ENCODE measurements around the gene CDK5RAP3. TPM values are rescaled to one million over a fixed set of nuclear protein-coding genes. Genes with fewer than 3 reads are reported as not detected.

The CDK5RAP3 gene
- polyA plus RNA-seq, 2 of the 4 experiments (the other 2 are of a cell fraction), result 124 to 165 TPM

- peaks cover 34% of the 10 kb centered on the region for H3K4me1 ChIP-seq
- FAIRE-seq (no peak), DNase-seq (ENCODE audit: low read depth in 1 of 2, low spot score in 1 of 2) (no peak), ATAC-seq (no peak)
- no peaks in the 10 kb centered on the region for H3K9me3 ChIP-seq
- ChIA-PET CTCF (interaction anchor here (1.0 to 21.7 kb wide), 6 partner anchors 8 to 95 kb away, joined by 3 to 320 read pairs (median 14); partner anchors contain the start of genes CDK5RAP3, PNPO and SCRN2), POLR2A (no interaction called here)
- TF ChIP-seq CHD2 (IDR thresholded peaks at IDR 0.05; ENCODE audit: low read length, partially characterized antibody) (no peak), SREBF2 (IDR thresholded peaks at IDR 0.05) (no peak), CBX2 (IDR thresholded peaks at IDR 0.05; ENCODE audit: borderline replicate concordance, low read depth) (no peak)
- H3K4me2 ChIP-seq, result no peak overlapping the region
- 96% methylated on average over 5 of the region's 5 CpGs for WGBS (ENCODE audit: missing lambda C conversion rate)
- no peak overlapping the region for H3K27ac ChIP-seq
- H3K4me3 ChIP-seq, result no peak overlapping the region
Observed at GRCh38 chr17:47937941-47938340, 33.0 kb upstream of the CDK5RAP3 start.

- Histone ChIP-seq H3K27ac (peak within 1 kb of the TSS; percentile 87 to 93), H3K9me3 (no peaks in the 10 kb centered on the region), H3K4me2 (peak within 1 kb of the TSS; percentile 89), H3K4me1 (peaks cover 29% of the 10 kb centered on the region), H3K4me3 (peak within 1 kb of the TSS; percentile 71)
- peak; percentile 99 to 100 for DNase-seq (ENCODE audit: low read depth in 1 of 2, low spot score in 1 of 2)
- WGBS (ENCODE audit: missing lambda C conversion rate), result 3% methylated on average over 29 of the region's 50 CpGs
- peak; percentile 96 for FAIRE-seq
- CTCF ChIA-PET, result interaction anchor here (0.6 to 24.7 kb wide), 10 partner anchors 4 to 299 kb away, joined by 3 to 1426 read pairs (median 66); partner anchors contain the start of genes CDK5RAP3, PNPO, PRR15L and SCRN2
- POLR2A ChIA-PET, result interaction anchor here (0.6 to 2.1 kb wide), 16 partner anchors 11 to 620 kb away, joined by 3 to 35 read pairs (median 4); partner anchors contain the start of genes CDK5RAP3, KPNB1, LRRC46 and MRPL10
- peak; percentile 97 to 100 for ATAC-seq
- TF ChIP-seq HES2 (IDR thresholded peaks at IDR 0.05) (no peak), CHD4 (IDR thresholded peaks at IDR 0.05; ENCODE audit: borderline replicate concordance) (no peak), CHD2 (IDR thresholded peaks at IDR 0.05; ENCODE audit: low read length, partially characterized antibody) (no peak), ESRRA (IDR thresholded peaks at IDR 0.05; ENCODE audit: borderline replicate concordance, low read length) (no peak), KDM5A (IDR thresholded peaks at IDR 0.05) (peak; percentile 59; the same call in 1 of the 2 replicates), MAX (IDR thresholded peaks at IDR 0.05) (peak; percentile 100), NR3C1 (IDR thresholded peaks at IDR 0.05) (no peak), HMGXB4 (CRISPR knock-in tag; IDR thresholded peaks at IDR 0.05; ENCODE audit: borderline replicate concordance) (no peak), CBX8 (IDR thresholded peaks at IDR 0.05) (no peak), SREBF2 (IDR thresholded peaks at IDR 0.05) (no peak), MAZ (IDR thresholded peaks at IDR 0.05; ENCODE audit: borderline replicate concordance, low read depth, low read length) (no peak), SMC3 (IDR thresholded peaks at IDR 0.05) (no peak), TFCP2L1 (CRISPR knock-in tag; IDR thresholded peaks at IDR 0.05) (no peak), ZFP36 (IDR thresholded peaks at IDR 0.05; ENCODE audit: borderline replicate concordance, partially characterized antibody) (no peak), RNF2 (IDR thresholded peaks at IDR 0.05; ENCODE audit: borderline replicate concordance, low read depth) (no peak; the same call in 1 of the 2 replicates), ELK1 (IDR thresholded peaks at IDR 0.05; ENCODE audit: low read depth, low read length) (no peak), HDAC2 (IDR thresholded peaks at IDR 0.05) (no peak), RAD21 (conservative IDR thresholded peaks at IDR 0.05 in 1 of 2, IDR thresholded peaks at IDR 0.05 in 1 of 2) (no peak), TP53 (CRISPR knock-in tag; IDR thresholded peaks at IDR 0.05) (peak; percentile 81), JUNB (IDR thresholded peaks at IDR 0.05) (no peak), POLR2AphosphoS2 (conservative IDR thresholded peaks at IDR 0.05; ENCODE audit: low read length) (no peak), MYC (IDR thresholded peaks at IDR 0.05; ENCODE audit: borderline replicate concordance, low read length) (peak; percentile 93), RCOR1 (IDR thresholded peaks at IDR 0.05; ENCODE audit: low read depth, low read length) (no peak), RFX5 (IDR thresholded peaks at IDR 0.05) (peak; percentile 71), REST (IDR thresholded peaks at IDR 0.05) (no peak), POLR2A (IDR thresholded peaks at IDR 0.05; ENCODE audit: low read length) (peak; percentile 82), GATA3 (IDR thresholded peaks at IDR 0.05; ENCODE audit: borderline replicate concordance) (no peak), ZSCAN20 (CRISPR knock-in tag; IDR thresholded peaks at IDR 0.05) (no peak), FOSL2 (IDR thresholded peaks at IDR 0.05) (no peak), FOSL2 (CRISPR knock-in tag; IDR thresholded peaks at IDR 0.05) (peak; percentile 25; the same call in 1 of the 2 replicates)
Observed at GRCh38 chr17:47941246-47942095, 29.4 kb upstream of the CDK5RAP3 start, which contains the start of gene PNPO. Gene PNPO, plus strand, starts transcription at chr17:47941571. Its CDS starts 105 bp downstream, at chr17:47941676.
